ENCODE data around the gene SLC22A23.

Gene SLC22A23

GRCh38 chr6:3372184-3372846, 84.5 kb downstream of the SLC22A23 start:
- H3K4me1 ChIP-seq (ENCODE audit: control insufficient read depth in 1 of 2, insufficient read depth in 2 of 2, low read length in 2 of 2), result peaks cover 53 to 57% of the 10 kb centered on the region in 2 donors
- no peak overlapping the region for H3K4me3 ChIP-seq (ENCODE audit: low read depth in 1 of 2, low read length in 2 of 2)
- H3K27me3 ChIP-seq (ENCODE audit: control insufficient read depth in 1 of 2, insufficient read depth in 2 of 2, low read length in 2 of 2), result no peaks in the 10 kb centered on the region
- no peaks in the 10 kb centered on the region for H3K9me3 ChIP-seq (ENCODE audit: control insufficient read depth in 1 of 2, low read length in 2 of 2)
- peak overlapping the region in 1 of 2 donors; percentile 39 for H3K9ac ChIP-seq (ENCODE audit: low read depth in 1 of 2, low read length in 2 of 2)
- H3K27ac ChIP-seq (ENCODE audit: low read depth, low read length), result no peak overlapping the region
- H3K36me3 ChIP-seq (ENCODE audit: control insufficient read depth in 1 of 2, insufficient read depth in 2 of 2, low read length in 2 of 2), result peaks cover 0 to 6% of the 10 kb centered on the region in 2 donors

GRCh38 chr6:3371222-3371949, 85.5 kb downstream of the SLC22A23 start:
- Histone ChIP-seq H3K9ac (ENCODE audit: low read depth in 1 of 2, low read length in 2 of 2) (no peak overlapping the region), H3K27ac (ENCODE audit: low read depth, low read length) (no peak overlapping the region), H3K4me1 (ENCODE audit: control insufficient read depth in 1 of 2, insufficient read depth in 2 of 2, low read length in 2 of 2) (peaks cover 60 to 66% of the 10 kb centered on the region in 2 donors)

GRCh38 chr6:3370361-3371221, 86.3 kb downstream of the SLC22A23 start:
- no peaks in the 10 kb centered on the region for H3K9me3 ChIP-seq (ENCODE audit: control insufficient read depth in 1 of 2, low read length in 2 of 2)
- H3K36me3 ChIP-seq (ENCODE audit: control insufficient read depth in 1 of 2, insufficient read depth in 2 of 2, low read length in 2 of 2), result peaks cover 0 to 3% of the 10 kb centered on the region in 2 donors
- peak overlapping the region; percentile 33 for H3K27ac ChIP-seq (ENCODE audit: low read depth, low read length)
- peaks cover 61 to 62% of the 10 kb centered on the region in 2 donors for H3K4me1 ChIP-seq (ENCODE audit: control insufficient read depth in 1 of 2, insufficient read depth in 2 of 2, low read length in 2 of 2)
- peak overlapping the region in 1 of 2 donors; percentile 45 for H3K9ac ChIP-seq (ENCODE audit: low read depth in 1 of 2, low read length in 2 of 2)
- no peaks in the 10 kb centered on the region for H3K27me3 ChIP-seq (ENCODE audit: control insufficient read depth in 1 of 2, insufficient read depth in 2 of 2, low read length in 2 of 2)
- peak overlapping the region in 1 of 2 donors; percentile 23 for H3K4me3 ChIP-seq (ENCODE audit: low read depth in 1 of 2, low read length in 2 of 2)

More at GRCh38 chr6:3371222-3371949, 85.5 kb downstream of the SLC22A23 start:
- Histone ChIP-seq H3K36me3 (ENCODE audit: control insufficient read depth in 1 of 2, insufficient read depth in 2 of 2, low read length in 2 of 2) (peaks cover 0 to 3% of the 10 kb centered on the region in 2 donors), H3K4me3 (ENCODE audit: low read depth in 1 of 2, low read length in 2 of 2) (no peak overlapping the region), H3K27me3 (ENCODE audit: control insufficient read depth in 1 of 2, insufficient read depth in 2 of 2, low read length in 2 of 2) (no peaks in the 10 kb centered on the region), H3K9me3 (ENCODE audit: control insufficient read depth in 1 of 2, low read length in 2 of 2) (no peaks in the 10 kb centered on the region)

- H3K9me3 ChIP-seq (ENCODE audit: control insufficient read depth in 1 of 2, low read length in 2 of 2), result no peaks in the 10 kb centered on the region
- peak overlapping the region in 1 of 2 donors; percentile 45 for H3K9ac ChIP-seq (ENCODE audit: low read depth in 1 of 2, low read length in 2 of 2)
- H3K27me3 ChIP-seq (ENCODE audit: control insufficient read depth in 1 of 2, insufficient read depth in 2 of 2, low read length in 2 of 2), result no peaks in the 10 kb centered on the region
- peak overlapping the region; percentile 33 for H3K27ac ChIP-seq (ENCODE audit: low read depth, low read length)
- H3K4me3 ChIP-seq (ENCODE audit: low read depth in 1 of 2, low read length in 2 of 2), result no peak overlapping the region
- H3K36me3 ChIP-seq (ENCODE audit: control insufficient read depth in 1 of 2, insufficient read depth in 2 of 2, low read length in 2 of 2), result peaks cover 0 to 3% of the 10 kb centered on the region in 2 donors
- peaks cover 61 to 62% of the 10 kb centered on the region in 2 donors for H3K4me1 ChIP-seq (ENCODE audit: control insufficient read depth in 1 of 2, insufficient read depth in 2 of 2, low read length in 2 of 2)
Observed at GRCh38 chr6:3369985-3370360, 86.9 kb downstream of the SLC22A23 start.

GRCh38 chr6:3368685-3369084, 88.2 kb downstream of the SLC22A23 start:
- no peaks in the 10 kb centered on the region for H3K9me3 ChIP-seq (ENCODE audit: control insufficient read depth in 1 of 2, low read length in 2 of 2)
- no peak overlapping the region for H3K27ac ChIP-seq (ENCODE audit: low read depth, low read length)
- no peaks in the 10 kb centered on the region for H3K27me3 ChIP-seq (ENCODE audit: control insufficient read depth in 1 of 2, insufficient read depth in 2 of 2, low read length in 2 of 2)
- H3K4me1 ChIP-seq (ENCODE audit: control insufficient read depth in 1 of 2, insufficient read depth in 2 of 2, low read length in 2 of 2), result peaks cover 68 to 73% of the 10 kb centered on the region in 2 donors
- peaks cover 0 to 3% of the 10 kb centered on the region in 2 donors for H3K36me3 ChIP-seq (ENCODE audit: control insufficient read depth in 1 of 2, insufficient read depth in 2 of 2, low read length in 2 of 2)
- H3K9ac ChIP-seq (ENCODE audit: low read depth in 1 of 2, low read length in 2 of 2), result no peak overlapping the region
- no peak overlapping the region for H3K4me3 ChIP-seq (ENCODE audit: low read depth in 1 of 2, low read length in 2 of 2)

GRCh38 chr6:3367630-3368029, 89.2 kb downstream of the SLC22A23 start:
- H3K9me3 ChIP-seq (ENCODE audit: control insufficient read depth in 1 of 2, low read length in 2 of 2), result no peaks in the 10 kb centered on the region
- no peak overlapping the region for H3K4me3 ChIP-seq (ENCODE audit: low read depth in 1 of 2, low read length in 2 of 2)
- peaks cover 65 to 71% of the 10 kb centered on the region in 2 donors for H3K4me1 ChIP-seq (ENCODE audit: control insufficient read depth in 1 of 2, insufficient read depth in 2 of 2, low read length in 2 of 2)
- H3K36me3 ChIP-seq (ENCODE audit: control insufficient read depth in 1 of 2, insufficient read depth in 2 of 2, low read length in 2 of 2), result peaks cover 0 to 3% of the 10 kb centered on the region in 2 donors
- H3K9ac ChIP-seq (ENCODE audit: low read depth in 1 of 2, low read length in 2 of 2), result no peak overlapping the region
- no peak overlapping the region for H3K27ac ChIP-seq (ENCODE audit: low read depth, low read length)
- no peaks in the 10 kb centered on the region for H3K27me3 ChIP-seq (ENCODE audit: control insufficient read depth in 1 of 2, insufficient read depth in 2 of 2, low read length in 2 of 2)

- Histone ChIP-seq H3K9ac (ENCODE audit: low read depth in 1 of 2, low read length in 2 of 2) (no peak overlapping the region), H3K36me3 (ENCODE audit: control insufficient read depth in 1 of 2, insufficient read depth in 2 of 2, low read length in 2 of 2) (peaks cover 0 to 3% of the 10 kb centered on the region in 2 donors), H3K4me1 (ENCODE audit: control insufficient read depth in 1 of 2, insufficient read depth in 2 of 2, low read length in 2 of 2) (peaks cover 59 to 63% of the 10 kb centered on the region in 2 donors), H3K27me3 (ENCODE audit: control insufficient read depth in 1 of 2, insufficient read depth in 2 of 2, low read length in 2 of 2) (no peaks in the 10 kb centered on the region), H3K27ac (ENCODE audit: low read depth, low read length) (no peak overlapping the region), H3K9me3 (ENCODE audit: control insufficient read depth in 1 of 2, low read length in 2 of 2) (no peaks in the 10 kb centered on the region), H3K4me3 (ENCODE audit: low read depth in 1 of 2, low read length in 2 of 2) (no peak overlapping the region)
Observed at GRCh38 chr6:3366596-3367413, 90.0 kb downstream of the SLC22A23 start.

GRCh38 chr6:3364391-3364790, 92.5 kb downstream of the SLC22A23 start:
- Histone ChIP-seq H3K27ac (ENCODE audit: low read depth, low read length) (no peak overlapping the region), H3K9me3 (ENCODE audit: control insufficient read depth in 1 of 2, low read length in 2 of 2) (no peaks in the 10 kb centered on the region), H3K4me1 (ENCODE audit: control insufficient read depth in 1 of 2, insufficient read depth in 2 of 2, low read length in 2 of 2) (peaks cover 59 to 67% of the 10 kb centered on the region in 2 donors), H3K9ac (ENCODE audit: low read depth in 1 of 2, low read length in 2 of 2) (peak overlapping the region in 1 of 2 donors; percentile 52), H3K36me3 (ENCODE audit: control insufficient read depth in 1 of 2, insufficient read depth in 2 of 2, low read length in 2 of 2) (peaks cover 0 to 9% of the 10 kb centered on the region in 2 donors), H3K27me3 (ENCODE audit: control insufficient read depth in 1 of 2, insufficient read depth in 2 of 2, low read length in 2 of 2) (no peaks in the 10 kb centered on the region), H3K4me3 (ENCODE audit: low read depth in 1 of 2, low read length in 2 of 2) (no peak overlapping the region)

- Histone ChIP-seq H3K9me3 (ENCODE audit: control insufficient read depth in 1 of 2, low read length in 2 of 2) (no peaks in the 10 kb centered on the region), H3K4me1 (ENCODE audit: control insufficient read depth in 1 of 2, insufficient read depth in 2 of 2, low read length in 2 of 2) (peaks cover 61 to 64% of the 10 kb centered on the region in 2 donors), H3K27me3 (ENCODE audit: control insufficient read depth in 1 of 2, insufficient read depth in 2 of 2, low read length in 2 of 2) (no peaks in the 10 kb centered on the region), H3K27ac (ENCODE audit: low read depth, low read length) (peak overlapping the region; percentile 84), H3K36me3 (ENCODE audit: control insufficient read depth in 1 of 2, insufficient read depth in 2 of 2, low read length in 2 of 2) (peaks cover 0 to 9% of the 10 kb centered on the region in 2 donors), H3K4me3 (ENCODE audit: low read depth in 1 of 2, low read length in 2 of 2) (peak overlapping the region; percentile 4 to 18), H3K9ac (ENCODE audit: low read depth in 1 of 2, low read length in 2 of 2) (peak overlapping the region; percentile 60 to 67)
Observed at GRCh38 chr6:3363296-3364025, 93.4 kb downstream of the SLC22A23 start.
